Astrocyte of the spinal cord (primary cell): ENCODE data around the gene SPATA21.

Experiments
- DNase-seq: peaks from one replicate; pipeline ENCODE4 v3.0.0; 2011; ENCODE audit warnings: low read depth, low spot score
- H3K4me3 ChIP-seq: 2 replicates; pipeline ENCODE4 v1.5.1; 2011; ENCODE audit warnings: low read depth, mild to moderate bottlenecking, low read length, moderate library complexity
- in situ Hi-C: cut with HindIII; loops from 2 replicates; pipeline ENCODE4 v1.10.0; 2017; ENCODE audit warnings: low sequenced_read_pairs
- TF ChIP-seq, protein P1 (sequence below): IDR thresholded peaks from 2 replicates; pipeline ENCODE4 v1.5.1; 2012; ENCODE audit warnings: low read depth, mild to moderate bottlenecking, low read length, inconsistent platforms

SPATA21 gene

DNA sequence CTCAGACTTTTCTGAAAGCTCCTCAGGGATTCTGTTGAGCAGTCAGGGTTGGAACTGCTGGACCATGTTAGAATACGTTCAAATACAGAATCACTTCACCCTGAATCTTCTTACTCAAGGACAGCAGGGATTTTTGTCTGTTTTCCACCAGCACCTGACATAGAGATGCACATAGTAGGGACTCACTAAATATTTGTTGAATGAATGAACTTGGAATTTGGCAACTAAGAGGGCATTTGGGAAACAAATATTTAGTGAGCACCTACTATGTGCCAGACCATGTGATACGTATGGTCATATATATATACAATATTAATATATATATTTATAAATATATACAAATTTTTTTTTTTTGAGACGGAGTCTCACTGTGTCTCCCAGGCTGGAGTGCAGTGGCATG, 80.4 kb downstream of the SPATA21 start:
- no peak for DNase-seq
- H3K4me3 ChIP-seq = no peak overlapping the region
- TF ChIP-seq, protein P1, sequence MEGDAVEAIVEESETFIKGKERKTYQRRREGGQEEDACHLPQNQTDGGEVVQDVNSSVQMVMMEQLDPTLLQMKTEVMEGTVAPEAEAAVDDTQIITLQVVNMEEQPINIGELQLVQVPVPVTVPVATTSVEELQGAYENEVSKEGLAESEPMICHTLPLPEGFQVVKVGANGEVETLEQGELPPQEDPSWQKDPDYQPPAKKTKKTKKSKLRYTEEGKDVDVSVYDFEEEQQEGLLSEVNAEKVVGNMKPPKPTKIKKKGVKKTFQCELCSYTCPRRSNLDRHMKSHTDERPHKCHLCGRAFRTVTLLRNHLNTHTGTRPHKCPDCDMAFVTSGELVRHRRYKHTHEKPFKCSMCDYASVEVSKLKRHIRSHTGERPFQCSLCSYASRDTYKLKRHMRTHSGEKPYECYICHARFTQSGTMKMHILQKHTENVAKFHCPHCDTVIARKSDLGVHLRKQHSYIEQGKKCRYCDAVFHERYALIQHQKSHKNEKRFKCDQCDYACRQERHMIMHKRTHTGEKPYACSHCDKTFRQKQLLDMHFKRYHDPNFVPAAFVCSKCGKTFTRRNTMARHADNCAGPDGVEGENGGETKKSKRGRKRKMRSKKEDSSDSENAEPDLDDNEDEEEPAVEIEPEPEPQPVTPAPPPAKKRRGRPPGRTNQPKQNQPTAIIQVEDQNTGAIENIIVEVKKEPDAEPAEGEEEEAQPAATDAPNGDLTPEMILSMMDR = no peak
- in situ Hi-C loops = no loop called here

GRCh38 chr1:16354619-16355018, 82.6 kb downstream of the SPATA21 start:
- TF ChIP-seq, protein P1 = no peak
- in situ Hi-C loops = no loop called here
- H3K4me3 ChIP-seq = no peak overlapping the region
- no peak for DNase-seq

GRCh38 chr1:16352842-16353535, 84.2 kb downstream of the SPATA21 start:
- TF ChIP-seq, protein P1 = no peak
- H3K4me3 ChIP-seq = peak overlapping the region; percentile 39
- in situ Hi-C loops = no loop called here
- no peak for DNase-seq

- TF ChIP-seq, protein P1 = peak; percentile 51
- in situ Hi-C loops = no loop called here
- peak within 1 kb of the TSS; percentile 93 for H3K4me3 ChIP-seq
- DNase-seq = peak; percentile 90
Measured at GRCh38 chr1:16351994-16352841, 85.0 kb downstream of the SPATA21 start, which contains the start of gene FBXO42. TSS of gene FBXO42 (minus strand) at chr1:16352480. CDS start at chr1:16315418, 37,062 bp downstream.

- in situ Hi-C loops = no loop called here
Measured at GRCh38 chr1:16351456-16351993, 85.7 kb downstream of the SPATA21 start.

GRCh38 chr1:16349847-16350406, 87.3 kb downstream of the SPATA21 start:
- no peak for DNase-seq
- TF ChIP-seq, protein P1 = no peak
- in situ Hi-C loops = no loop called here
- H3K4me3 ChIP-seq = no peak overlapping the region

More at GRCh38 chr1:16351456-16351993, 85.7 kb downstream of the SPATA21 start:
- DNase-seq = peak; percentile 37
- TF ChIP-seq, protein P1 = no peak
- H3K4me3 ChIP-seq = peak overlapping the region; percentile 93
